WTC11 (cell line): Measurements from ENCODE around the gene WHAMM. TPM values are rescaled to one million over a fixed set of nuclear protein-coding genes. Genes with fewer than 3 reads are reported as not detected.

Experiments
- ATAC-seq: fragments of 200-7000 bp; cut with Tn5 transposase; 2 replicates; pipeline ENCODE4 v1.10.0; 2021; ENCODE audit warnings: mild to moderate bottlenecking, moderate library complexity
- CTCF ChIA-PET: fragments of 300-600 bp; sonication (Branson Sonifier 250); formaldehyde crosslinking; loops from one replicate; lab custom pipeline; 2021; ENCODE audit warnings: antibody characterized with exemption; lab: Charles Lee
- POLR2A ChIA-PET: fragments of 350-600 bp; sonication (Branson Sonifier 250); formaldehyde crosslinking; loops from one replicate; lab custom pipeline; 2021; ENCODE audit warnings: antibody characterized with exemption; lab: Charles Lee
- DNase-seq: peaks from one replicate; pipeline ENCODE4 v3.0.0; 2021; ENCODE audit warnings: low spot score
- H3K27ac Mint-ChIP-seq: 2 replicates; pipeline ENCODE4 v1.8.0; 2021; ENCODE audit warnings: mixed read lengths
- H3K27me3 Mint-ChIP-seq: 2 replicates; pipeline ENCODE4 v1.8.0; 2021; ENCODE audit warnings: low read depth, mild to moderate bottlenecking, moderate library complexity, mixed read lengths
- H3K36me3 Mint-ChIP-seq: 2 replicates; pipeline ENCODE4 v1.8.0; 2021; ENCODE audit warnings: mixed read lengths
- H3K4me1 Mint-ChIP-seq: 2 replicates; pipeline ENCODE4 v1.8.0; 2022; ENCODE audit warnings: mixed read lengths
- H3K4me3 Mint-ChIP-seq: 2 replicates; pipeline ENCODE4 v1.8.0; 2021; ENCODE audit warnings: mild to moderate bottlenecking, moderate library complexity, mixed read lengths
- H3K9me3 Mint-ChIP-seq: 2 replicates; pipeline ENCODE4 v1.8.0; 2021; ENCODE audit warnings: mixed read lengths
- AR ChIP-seq: fragments of 250-450 bp; sonication (Bioruptor Pico); IDR thresholded peaks from 2 replicates; pipeline ENCODE4 v1.9.0; 2021; ENCODE audit warnings: mild to moderate bottlenecking
- ATF1 ChIP-seq: sonication (generic); formaldehyde crosslinking; IDR thresholded peaks from 2 replicates; pipeline ENCODE4 v1.8.1; 2023; ENCODE audit warnings: mild to moderate bottlenecking, moderate library complexity, missing genetic modification reagents
- CBFB ChIP-seq: sonication (generic); formaldehyde crosslinking; IDR thresholded peaks from 2 replicates; pipeline ENCODE4 v1.8.1; 2022; ENCODE audit warnings: mild to moderate bottlenecking, low read depth, missing genetic modification reagents
- CREM ChIP-seq: sonication (generic); formaldehyde crosslinking; IDR thresholded peaks from 2 replicates; pipeline ENCODE4 v1.8.1; 2022; ENCODE audit warnings: mild to moderate bottlenecking, missing genetic modification reagents, moderate library complexity
- ESRRA ChIP-seq: sonication (generic); formaldehyde crosslinking; IDR thresholded peaks from 2 replicates; pipeline ENCODE4 v1.8.1; 2022; ENCODE audit warnings: mild to moderate bottlenecking, missing genetic modification reagents, borderline replicate concordance
- FOXK1 ChIP-seq: sonication (generic); formaldehyde crosslinking; IDR thresholded peaks from 2 replicates; pipeline ENCODE4 v1.8.0; 2022; ENCODE audit warnings: mild to moderate bottlenecking, moderate library complexity, missing genetic modification reagents
- FOXP1 ChIP-seq: sonication (generic); formaldehyde crosslinking; IDR thresholded peaks from 2 replicates; pipeline ENCODE4 v1.8.0; 2022; ENCODE audit warnings: missing genetic modification reagents, mild to moderate bottlenecking, moderate library complexity, borderline replicate concordance
- GRHL2 ChIP-seq: fragments of 250-450 bp; sonication (Bioruptor Pico); IDR thresholded peaks from 2 replicates; pipeline ENCODE4 v1.8.0; 2022; ENCODE audit warnings: mild to moderate bottlenecking, moderate library complexity; ENCODE audit not compliant: insufficient replicate concordance, severe bottlenecking
- JUN ChIP-seq: sonication (generic); formaldehyde crosslinking; IDR thresholded peaks from 2 replicates; pipeline ENCODE4 v1.8.0; 2023; ENCODE audit warnings: mild to moderate bottlenecking, missing genetic modification reagents
- MYBL2 ChIP-seq: sonication (generic); formaldehyde crosslinking; IDR thresholded peaks from 2 replicates; pipeline ENCODE4 v1.8.1; 2023; ENCODE audit warnings: mild to moderate bottlenecking, moderate library complexity, missing genetic modification reagents
- NFYB ChIP-seq: sonication (generic); formaldehyde crosslinking; conservative IDR thresholded peaks from 2 replicates; pipeline ENCODE4 v1.8.0; 2022; ENCODE audit warnings: low read depth, missing genetic modification reagents
- NR1H2 ChIP-seq: sonication (generic); formaldehyde crosslinking; IDR thresholded peaks from 2 replicates; pipeline ENCODE4 v1.9.0; 2021; ENCODE audit warnings: mild to moderate bottlenecking, moderate library complexity, missing genetic modification reagents
- PRRX2 ChIP-seq: fragments of 250-450 bp; sonication (Bioruptor Pico); IDR thresholded peaks from 2 replicates; pipeline ENCODE4 v1.8.0; 2021; ENCODE audit warnings: mild to moderate bottlenecking
- RELA ChIP-seq: sonication (generic); formaldehyde crosslinking; IDR thresholded peaks from 2 replicates; pipeline ENCODE4 v1.8.1; 2022; ENCODE audit warnings: missing genetic modification reagents, mild to moderate bottlenecking, borderline replicate concordance
- ZBTB21 ChIP-seq: sonication (generic); formaldehyde crosslinking; IDR thresholded peaks from 2 replicates; pipeline ENCODE4 v1.8.1; 2023; ENCODE audit warnings: mild to moderate bottlenecking, missing genetic modification reagents, borderline replicate concordance
- ZNF121 ChIP-seq: sonication (generic); formaldehyde crosslinking; IDR thresholded peaks from 2 replicates; pipeline ENCODE4 v1.8.0; 2023; ENCODE audit warnings: missing genetic modification reagents
- ZNF138 ChIP-seq: sonication (generic); formaldehyde crosslinking; conservative IDR thresholded peaks from 2 replicates; pipeline ENCODE4 v1.8.1; 2022; ENCODE audit warnings: mild to moderate bottlenecking, moderate library complexity, missing genetic modification reagents
- ZNF219 ChIP-seq: sonication (generic); formaldehyde crosslinking; IDR thresholded peaks from 2 replicates; pipeline ENCODE4 v1.8.0; 2023; ENCODE audit warnings: missing genetic modification reagents, mild to moderate bottlenecking, borderline replicate concordance
- ZNF232 ChIP-seq: sonication (generic); formaldehyde crosslinking; IDR thresholded peaks from 2 replicates; pipeline ENCODE4 v1.8.0; 2022; ENCODE audit warnings: mild to moderate bottlenecking, missing genetic modification reagents
- ZNF317 ChIP-seq: sonication (generic); formaldehyde crosslinking; IDR thresholded peaks from 2 replicates; pipeline ENCODE4 v1.8.1; 2023; ENCODE audit warnings: low read depth, mild to moderate bottlenecking, moderate library complexity, missing genetic modification reagents, borderline replicate concordance
- total RNA-seq: library from RNA; stranded (reverse); gene quantifications from 3 replicates; pipeline ENCODE4 v1.2.3, GENCODE V29; 2021
- TF ChIP-seq, protein P1 (sequence below): sonication (generic); formaldehyde crosslinking; conservative IDR thresholded peaks from 2 replicates; pipeline ENCODE4 v1.8.1; 2023; ENCODE audit warnings: mild to moderate bottlenecking, low read depth, missing genetic modification reagents, moderate library complexity
- TF ChIP-seq, protein P2 (sequence below): sonication (generic); formaldehyde crosslinking; IDR thresholded peaks from 2 replicates; pipeline ENCODE4 v1.8.1; 2023; ENCODE audit warnings: mild to moderate bottlenecking, missing genetic modification reagents, moderate library complexity
- TF ChIP-seq, protein P3 (sequence below): sonication (generic); formaldehyde crosslinking; IDR thresholded peaks from 2 replicates; pipeline ENCODE4 v1.8.1; 2022; ENCODE audit warnings: missing genetic modification reagents, borderline replicate concordance
- TF ChIP-seq, protein P4 (sequence below): sonication (generic); formaldehyde crosslinking; IDR thresholded peaks from 2 replicates; pipeline ENCODE4 v1.8.0; 2022; ENCODE audit warnings: mild to moderate bottlenecking, missing genetic modification reagents

The WHAMM gene
- total RNA-seq, 1 experiment from 2014 or later = 3.2 TPM

GRCh38 chr15:82767163-82767829 is 42.1 kb upstream of the WHAMM start:
- TF ChIP-seq PRRX2 (no peak), CBFB (no peak), ZNF138 (CRISPR knock-in tag) (no peak), MYBL2 (CRISPR knock-in tag) (no peak), ZNF317 (no peak), FOXK1 (CRISPR knock-in tag) (no peak), ZNF232 (CRISPR knock-in tag) (no peak), NFYB (CRISPR knock-in tag) (no peak), ATF1 (CRISPR knock-in tag) (no peak), GRHL2 (CRISPR knock-in tag) (no peak), JUN (CRISPR knock-in tag) (no peak), ESRRA (CRISPR knock-in tag) (no peak), ZBTB21 (CRISPR knock-in tag) (no peak), ZNF121 (CRISPR knock-in tag) (no peak), NR1H2 (no peak)
- TF ChIP-seq, protein P1, sequence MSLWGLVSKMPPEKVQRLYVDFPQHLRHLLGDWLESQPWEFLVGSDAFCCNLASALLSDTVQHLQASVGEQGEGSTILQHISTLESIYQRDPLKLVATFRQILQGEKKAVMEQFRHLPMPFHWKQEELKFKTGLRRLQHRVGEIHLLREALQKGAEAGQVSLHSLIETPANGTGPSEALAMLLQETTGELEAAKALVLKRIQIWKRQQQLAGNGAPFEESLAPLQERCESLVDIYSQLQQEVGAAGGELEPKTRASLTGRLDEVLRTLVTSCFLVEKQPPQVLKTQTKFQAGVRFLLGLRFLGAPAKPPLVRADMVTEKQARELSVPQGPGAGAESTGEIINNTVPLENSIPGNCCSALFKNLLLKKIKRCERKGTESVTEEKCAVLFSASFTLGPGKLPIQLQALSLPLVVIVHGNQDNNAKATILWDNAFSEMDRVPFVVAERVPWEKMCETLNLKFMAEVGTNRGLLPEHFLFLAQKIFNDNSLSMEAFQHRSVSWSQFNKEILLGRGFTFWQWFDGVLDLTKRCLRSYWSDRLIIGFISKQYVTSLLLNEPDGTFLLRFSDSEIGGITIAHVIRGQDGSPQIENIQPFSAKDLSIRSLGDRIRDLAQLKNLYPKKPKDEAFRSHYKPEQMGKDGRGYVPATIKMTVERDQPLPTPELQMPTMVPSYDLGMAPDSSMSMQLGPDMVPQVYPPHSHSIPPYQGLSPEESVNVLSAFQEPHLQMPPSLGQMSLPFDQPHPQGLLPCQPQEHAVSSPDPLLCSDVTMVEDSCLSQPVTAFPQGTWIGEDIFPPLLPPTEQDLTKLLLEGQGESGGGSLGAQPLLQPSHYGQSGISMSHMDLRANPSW = no peak
- TF ChIP-seq, protein P2, sequence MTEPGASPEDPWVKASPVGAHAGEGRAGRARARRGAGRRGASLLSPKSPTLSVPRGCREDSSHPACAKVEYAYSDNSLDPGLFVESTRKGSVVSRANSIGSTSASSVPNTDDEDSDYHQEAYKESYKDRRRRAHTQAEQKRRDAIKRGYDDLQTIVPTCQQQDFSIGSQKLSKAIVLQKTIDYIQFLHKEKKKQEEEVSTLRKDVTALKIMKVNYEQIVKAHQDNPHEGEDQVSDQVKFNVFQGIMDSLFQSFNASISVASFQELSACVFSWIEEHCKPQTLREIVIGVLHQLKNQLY (CRISPR knock-in tag) = no peak
- TF ChIP-seq, protein P3, sequence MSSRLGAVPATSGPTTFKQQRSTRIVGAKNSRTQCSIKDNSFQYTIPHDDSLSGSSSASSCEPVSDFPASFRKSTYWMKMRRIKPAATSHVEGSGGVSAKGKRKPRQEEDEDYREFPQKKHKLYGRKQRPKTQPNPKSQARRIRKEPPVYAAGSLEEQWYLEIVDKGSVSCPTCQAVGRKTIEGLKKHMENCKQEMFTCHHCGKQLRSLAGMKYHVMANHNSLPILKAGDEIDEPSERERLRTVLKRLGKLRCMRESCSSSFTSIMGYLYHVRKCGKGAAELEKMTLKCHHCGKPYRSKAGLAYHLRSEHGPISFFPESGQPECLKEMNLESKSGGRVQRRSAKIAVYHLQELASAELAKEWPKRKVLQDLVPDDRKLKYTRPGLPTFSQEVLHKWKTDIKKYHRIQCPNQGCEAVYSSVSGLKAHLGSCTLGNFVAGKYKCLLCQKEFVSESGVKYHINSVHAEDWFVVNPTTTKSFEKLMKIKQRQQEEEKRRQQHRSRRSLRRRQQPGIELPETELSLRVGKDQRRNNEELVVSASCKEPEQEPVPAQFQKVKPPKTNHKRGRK (CRISPR knock-in tag) = no peak
- TF ChIP-seq, protein P4, sequence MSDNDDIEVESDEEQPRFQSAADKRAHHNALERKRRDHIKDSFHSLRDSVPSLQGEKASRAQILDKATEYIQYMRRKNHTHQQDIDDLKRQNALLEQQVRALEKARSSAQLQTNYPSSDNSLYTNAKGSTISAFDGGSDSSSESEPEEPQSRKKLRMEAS (CRISPR knock-in tag) = no peak
- Mint-ChIP-seq H3K4me3 (no peak overlapping the region), H3K9me3 (peaks cover 5% of the 10 kb centered on the region; the same call in 1 of the 2 replicates), H3K27ac (no peak overlapping the region), H3K27me3 (no peaks in the 10 kb centered on the region), H3K36me3 (no peaks in the 10 kb centered on the region), H3K4me1 (peaks cover 13% of the 10 kb centered on the region)
- ChIA-PET CTCF (no interaction called here), POLR2A (interaction anchor here (1.2 kb wide), 1 partner anchor 8 kb away, joined by 3 read pairs; no protein-coding TSS in a partner anchor)
- no peak for DNase-seq
- ATAC-seq = no peak

GRCh38 chr15:82768414-82769054 is 40.9 kb upstream of the WHAMM start:
- CTCF ChIA-PET = no interaction called here
- H3K4me1 Mint-ChIP-seq = peaks cover 9% of the 10 kb centered on the region
- ATAC-seq = no peak
- DNase-seq = no peak
- POLR2A ChIA-PET = no interaction called here
- no peaks in the 10 kb centered on the region for H3K36me3 Mint-ChIP-seq
- peaks cover 5% of the 10 kb centered on the region; the same call in 1 of the 2 replicates for H3K9me3 Mint-ChIP-seq
- TF ChIP-seq ZNF219 (CRISPR knock-in tag) (no peak), ZNF121 (CRISPR knock-in tag) (no peak), NR1H2 (no peak), AR (CRISPR knock-in tag) (no peak), FOXP1 (CRISPR knock-in tag) (no peak), CREM (CRISPR knock-in tag) (no peak), RELA (CRISPR knock-in tag) (no peak)
- TF ChIP-seq, all 79 proteins: peak for 0
- no peak overlapping the region for H3K27ac Mint-ChIP-seq
- no peak overlapping the region for H3K4me3 Mint-ChIP-seq
- H3K27me3 Mint-ChIP-seq = peaks cover 3% of the 10 kb centered on the region; the same call in 1 of the 2 replicates
